IPS-18a (cell line): ENCODE data around the gene BCAP31.

ENCODE experiments used
- H3K27ac ChIP-seq: one replicate; pipeline ENCODE4 v1.5.1; 2013; ENCODE audit warnings: low read length
- H3K27me3 ChIP-seq: one replicate; pipeline ENCODE4 v1.6.1; 2013; ENCODE audit warnings: mild to moderate bottlenecking, low read length; ENCODE audit not compliant: control insufficient read depth, insufficient read depth
- H3K36me3 ChIP-seq: one replicate; pipeline ENCODE4 v1.6.1; 2013; ENCODE audit warnings: low read depth, low read length; ENCODE audit not compliant: control insufficient read depth
- H3K4me1 ChIP-seq: one replicate; pipeline ENCODE4 v1.6.1; 2013; ENCODE audit warnings: low read depth, low read length; ENCODE audit not compliant: control insufficient read depth
- H3K4me3 ChIP-seq: one replicate; pipeline ENCODE4 v1.5.1; 2013; ENCODE audit warnings: low read length
- H3K9ac ChIP-seq: one replicate; pipeline ENCODE4 v1.6.1; 2013; ENCODE audit warnings: mild to moderate bottlenecking, low read length, moderate library complexity
- H3K9me3 ChIP-seq: one replicate; pipeline ENCODE4 v1.6.1; 2013; ENCODE audit warnings: low read depth, low read length; ENCODE audit not compliant: control insufficient read depth

Gene BCAP31

GRCh38 chrX:153653556-153653955 lies 70.6 kb downstream of the BCAP31 start:
- peaks cover 21% of the 10 kb centered on the region for H3K9me3 ChIP-seq
- no peak overlapping the region for H3K4me3 ChIP-seq
- no peak overlapping the region for H3K9ac ChIP-seq
- no peaks in the 10 kb centered on the region for H3K36me3 ChIP-seq
- no peaks in the 10 kb centered on the region for H3K4me1 ChIP-seq
- H3K27ac ChIP-seq = no peak overlapping the region
- H3K27me3 ChIP-seq = peaks cover 10% of the 10 kb centered on the region

- Histone ChIP-seq H3K4me3 (no peak overlapping the region), H3K9ac (no peak overlapping the region), H3K36me3 (no peaks in the 10 kb centered on the region), H3K4me1 (no peaks in the 10 kb centered on the region), H3K27ac (no peak overlapping the region), H3K9me3 (peaks cover 13% of the 10 kb centered on the region), H3K27me3 (peaks cover 29% of the 10 kb centered on the region)
Measured at GRCh38 chrX:153651540-153652079, 72.6 kb downstream of the BCAP31 start.

- no peak overlapping the region for H3K9ac ChIP-seq
- no peak overlapping the region for H3K27ac ChIP-seq
- H3K4me3 ChIP-seq = no peak overlapping the region
- peaks cover 13% of the 10 kb centered on the region for H3K9me3 ChIP-seq
- no peaks in the 10 kb centered on the region for H3K36me3 ChIP-seq
- H3K4me1 ChIP-seq = no peaks in the 10 kb centered on the region
- H3K27me3 ChIP-seq = peaks cover 36% of the 10 kb centered on the region
Measured at GRCh38 chrX:153650959-153651358, 73.2 kb downstream of the BCAP31 start.
